ENCODE data around the gene PATE4.
A peak's percentile ranks its signal among the peaks of the same experiment; 100 is the strongest.

PATE4 gene

GRCh38 chr11:125871391-125872137 is 38.4 kb downstream of the PATE4 start:
- Mint-ChIP-seq H3K9me3 (no peaks in the 10 kb centered on the region), H3K27me3 (ENCODE audit: low read depth) (no peaks in the 10 kb centered on the region), H3K4me3 (no peak overlapping the region), H3K36me3 (ENCODE audit: low read depth) (no peaks in the 10 kb centered on the region), H3K27ac (no peak overlapping the region), H3K4me1 (ENCODE audit: low read depth) (no peaks in the 10 kb centered on the region)
- no peak for DNase-seq (ENCODE audit: low spot score)

- Mint-ChIP-seq H3K4me1 (ENCODE audit: low read depth) (no peaks in the 10 kb centered on the region), H3K4me3 (no peak overlapping the region), H3K27me3 (ENCODE audit: low read depth) (no peaks in the 10 kb centered on the region), H3K36me3 (ENCODE audit: low read depth) (no peaks in the 10 kb centered on the region), H3K9me3 (no peaks in the 10 kb centered on the region), H3K27ac (no peak overlapping the region)
- DNase-seq (ENCODE audit: low spot score): no peak
Measured at GRCh38 chr11:125872138-125872491, 39.0 kb downstream of the PATE4 start.

GRCh38 chr11:125873881-125874555 is 40.9 kb downstream of the PATE4 start:
- no peak overlapping the region for H3K27ac Mint-ChIP-seq
- H3K9me3 Mint-ChIP-seq: no peaks in the 10 kb centered on the region
- no peaks in the 10 kb centered on the region for H3K4me1 Mint-ChIP-seq (ENCODE audit: low read depth)
- no peaks in the 10 kb centered on the region for H3K36me3 Mint-ChIP-seq (ENCODE audit: low read depth)
- no peak overlapping the region for H3K4me3 Mint-ChIP-seq
- no peak for DNase-seq (ENCODE audit: low spot score)
- no peaks in the 10 kb centered on the region for H3K27me3 Mint-ChIP-seq (ENCODE audit: low read depth)

GRCh38 chr11:125874556-125875124 is 41.5 kb downstream of the PATE4 start:
- Mint-ChIP-seq H3K4me1 (ENCODE audit: low read depth) (no peaks in the 10 kb centered on the region), H3K9me3 (no peaks in the 10 kb centered on the region), H3K27ac (no peak overlapping the region), H3K36me3 (ENCODE audit: low read depth) (no peaks in the 10 kb centered on the region), H3K27me3 (ENCODE audit: low read depth) (no peaks in the 10 kb centered on the region), H3K4me3 (no peak overlapping the region)
- no peak for DNase-seq (ENCODE audit: low spot score)

DNA sequence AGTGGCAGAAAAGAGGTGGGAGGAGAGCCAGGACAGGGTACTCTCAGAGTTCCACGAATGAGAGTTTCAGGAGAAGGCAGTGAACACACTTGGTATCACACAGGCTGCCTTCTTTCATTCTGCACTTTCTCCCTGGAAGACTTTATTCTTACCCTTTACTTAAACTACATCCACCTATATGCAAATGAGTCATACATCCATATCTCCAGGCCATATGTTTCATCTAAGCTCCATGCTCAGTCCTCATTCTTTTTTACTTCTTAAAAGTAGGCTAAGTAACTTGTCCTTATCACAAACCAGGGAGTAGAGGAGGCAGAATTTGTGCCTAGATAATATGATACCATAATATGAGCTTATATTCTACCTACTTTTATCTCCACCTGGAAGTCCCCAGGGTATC is 48.2 kb downstream of the PATE4 start:
- Mint-ChIP-seq H3K27me3 (ENCODE audit: low read depth) (no peaks in the 10 kb centered on the region), H3K27ac (no peak overlapping the region), H3K4me3 (no peak overlapping the region), H3K36me3 (ENCODE audit: low read depth) (peaks cover 3% of the 10 kb centered on the region), H3K4me1 (ENCODE audit: low read depth) (peaks cover 13% of the 10 kb centered on the region), H3K9me3 (no peaks in the 10 kb centered on the region)
- DNase-seq (ENCODE audit: low spot score): no peak

GRCh38 chr11:125883375-125883774 is 50.3 kb downstream of the PATE4 start:
- H3K4me1 Mint-ChIP-seq (ENCODE audit: low read depth): peaks cover 24% of the 10 kb centered on the region
- no peak overlapping the region for H3K4me3 Mint-ChIP-seq
- H3K9me3 Mint-ChIP-seq: no peaks in the 10 kb centered on the region
- peaks cover 4% of the 10 kb centered on the region for H3K27me3 Mint-ChIP-seq (ENCODE audit: low read depth)
- H3K27ac Mint-ChIP-seq: no peak overlapping the region
- no peak for DNase-seq (ENCODE audit: low spot score)
- H3K36me3 Mint-ChIP-seq (ENCODE audit: low read depth): peaks cover 6% of the 10 kb centered on the region

DNA sequence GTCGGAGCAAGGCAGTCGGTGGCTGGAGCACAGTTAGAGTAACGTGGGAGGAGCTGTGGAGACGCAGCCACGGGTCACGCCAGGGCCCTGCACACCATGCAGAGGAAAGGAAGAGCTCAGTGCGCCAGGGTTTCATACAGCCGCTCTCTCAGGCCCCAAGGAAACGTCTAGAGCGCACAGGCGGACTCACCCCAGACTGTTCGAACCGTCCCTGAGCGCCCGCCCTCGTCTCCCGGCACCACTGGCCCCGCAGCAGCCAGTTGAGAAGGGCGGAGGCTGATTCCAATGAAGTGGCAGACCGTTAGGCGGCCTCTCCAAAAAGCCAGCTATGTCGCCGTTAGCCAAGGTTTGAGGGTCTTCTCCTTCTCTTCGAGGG is 53.9 kb downstream of the PATE4 start:
- peak overlapping the region; percentile 94 for H3K27ac Mint-ChIP-seq
- peaks cover 41% of the 10 kb centered on the region for H3K4me1 Mint-ChIP-seq (ENCODE audit: low read depth)
- H3K9me3 Mint-ChIP-seq: no peaks in the 10 kb centered on the region
- peaks cover 18% of the 10 kb centered on the region for H3K36me3 Mint-ChIP-seq (ENCODE audit: low read depth)
- no peak for DNase-seq (ENCODE audit: low spot score)
- H3K4me3 Mint-ChIP-seq: peak overlapping the region; percentile 89
- H3K27me3 Mint-ChIP-seq (ENCODE audit: low read depth): peaks cover 4% of the 10 kb centered on the region

- peak within 1 kb of the TSS; percentile 94 for H3K27ac Mint-ChIP-seq
- H3K4me3 Mint-ChIP-seq: peak within 1 kb of the TSS; percentile 89
- peaks cover 4% of the 10 kb centered on the region for H3K27me3 Mint-ChIP-seq (ENCODE audit: low read depth)
Measured at GRCh38 chr11:125887373-125888324, 54.5 kb downstream of the PATE4 start, which contains the start of gene HYLS1. Gene HYLS1, plus strand, starts transcription at chr11:125887668. Its CDS starts 11,701 bp downstream, at chr11:125899369.

More at GRCh38 chr11:125887373-125888324, 54.5 kb downstream of the PATE4 start, which contains the start of gene HYLS1:
- H3K36me3 Mint-ChIP-seq (ENCODE audit: low read depth): peaks cover 22% of the 10 kb centered on the region
- no peaks in the 10 kb centered on the region for H3K9me3 Mint-ChIP-seq
- peaks cover 43% of the 10 kb centered on the region for H3K4me1 Mint-ChIP-seq (ENCODE audit: low read depth)
- DNase-seq (ENCODE audit: low spot score): peak; percentile 100
